ENCODE data around the gene HTATIP2.

The HTATIP2 gene

DNA sequence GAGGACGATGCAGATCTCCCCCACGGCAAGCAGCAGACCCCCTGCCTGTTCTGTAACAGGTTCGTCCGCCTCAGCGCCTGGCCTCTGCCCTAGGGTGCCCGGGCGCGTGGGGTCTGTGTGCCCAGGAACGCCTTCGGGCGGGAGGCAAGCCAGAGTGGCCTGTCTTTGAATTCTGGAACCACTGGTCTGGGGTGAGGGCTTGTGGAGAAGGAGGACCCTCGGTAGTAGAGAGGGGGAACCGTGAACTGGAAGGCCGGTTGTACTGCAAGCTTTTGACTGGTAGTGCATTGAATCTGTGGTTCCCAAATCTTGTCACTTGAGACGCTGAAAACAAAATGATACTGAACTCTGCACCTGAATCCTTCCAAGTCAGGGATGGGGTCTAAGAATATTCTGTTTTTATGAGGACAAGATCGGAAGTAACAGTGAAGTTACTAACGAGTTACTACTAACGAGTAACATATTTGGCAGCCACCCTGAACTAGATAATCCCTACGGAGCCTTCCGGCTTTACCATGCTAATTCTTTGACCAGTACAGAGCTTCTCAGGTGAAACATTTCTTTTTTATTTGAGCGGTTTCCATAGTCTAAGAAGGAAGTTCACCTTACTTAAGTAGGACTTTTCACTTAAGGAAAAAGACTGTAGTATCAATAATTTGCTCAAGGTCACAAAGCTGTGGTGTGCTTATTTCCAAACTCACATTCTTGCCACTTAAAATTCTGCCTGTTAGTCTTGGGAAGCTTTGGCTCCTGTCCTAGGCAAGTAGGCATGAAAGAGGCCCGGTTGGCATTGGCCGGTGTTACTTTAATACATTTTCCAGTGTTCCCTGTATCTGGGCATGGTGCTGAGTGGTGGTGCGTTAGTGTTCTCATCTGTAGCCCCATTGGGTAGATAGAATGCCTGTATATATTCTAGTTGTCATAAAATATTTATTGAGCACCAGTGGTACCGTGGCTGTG, 24.9 kb downstream of the HTATIP2 start:
- H3K27ac ChIP-seq, result peak overlapping the region; percentile 86
- TF ChIP-seq, protein P1, sequence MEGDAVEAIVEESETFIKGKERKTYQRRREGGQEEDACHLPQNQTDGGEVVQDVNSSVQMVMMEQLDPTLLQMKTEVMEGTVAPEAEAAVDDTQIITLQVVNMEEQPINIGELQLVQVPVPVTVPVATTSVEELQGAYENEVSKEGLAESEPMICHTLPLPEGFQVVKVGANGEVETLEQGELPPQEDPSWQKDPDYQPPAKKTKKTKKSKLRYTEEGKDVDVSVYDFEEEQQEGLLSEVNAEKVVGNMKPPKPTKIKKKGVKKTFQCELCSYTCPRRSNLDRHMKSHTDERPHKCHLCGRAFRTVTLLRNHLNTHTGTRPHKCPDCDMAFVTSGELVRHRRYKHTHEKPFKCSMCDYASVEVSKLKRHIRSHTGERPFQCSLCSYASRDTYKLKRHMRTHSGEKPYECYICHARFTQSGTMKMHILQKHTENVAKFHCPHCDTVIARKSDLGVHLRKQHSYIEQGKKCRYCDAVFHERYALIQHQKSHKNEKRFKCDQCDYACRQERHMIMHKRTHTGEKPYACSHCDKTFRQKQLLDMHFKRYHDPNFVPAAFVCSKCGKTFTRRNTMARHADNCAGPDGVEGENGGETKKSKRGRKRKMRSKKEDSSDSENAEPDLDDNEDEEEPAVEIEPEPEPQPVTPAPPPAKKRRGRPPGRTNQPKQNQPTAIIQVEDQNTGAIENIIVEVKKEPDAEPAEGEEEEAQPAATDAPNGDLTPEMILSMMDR (conservative IDR thresholded peaks at IDR 0.05), result no peak
- no peak for TF ChIP-seq ZFX (IDR thresholded peaks at IDR 0.05)

DNA sequence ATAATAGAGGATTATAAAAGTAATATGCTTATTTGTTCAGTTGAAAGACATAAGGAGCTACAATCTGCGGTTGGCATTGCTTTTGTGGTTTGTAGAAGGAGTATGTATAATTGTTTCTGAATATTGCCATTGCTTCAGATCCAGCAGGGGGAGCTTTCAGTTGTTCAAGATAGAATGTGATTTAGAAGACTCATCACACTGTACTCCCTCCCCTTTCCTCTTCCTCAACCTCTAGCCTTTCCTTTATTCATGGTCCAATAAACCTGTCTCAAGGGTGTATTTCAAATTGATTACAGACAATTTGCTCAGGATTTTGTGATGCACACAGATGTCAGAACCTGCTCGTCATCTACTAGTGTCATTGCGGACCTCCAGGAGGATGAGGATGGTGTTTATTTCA, 33.8 kb downstream of the HTATIP2 start:
- TF ChIP-seq ZFX (IDR thresholded peaks at IDR 0.05), result no peak
- TF ChIP-seq, protein P1 (conservative IDR thresholded peaks at IDR 0.05), result peak; percentile 77
- no peak overlapping the region for H3K27ac ChIP-seq

GRCh38 chr11:20399498-20399897, 36.0 kb downstream of the HTATIP2 start:
- no peak for TF ChIP-seq ZFX (IDR thresholded peaks at IDR 0.05)
- TF ChIP-seq, protein P1 (conservative IDR thresholded peaks at IDR 0.05), result no peak
- no peak overlapping the region for H3K27ac ChIP-seq

GRCh38 chr11:20403059-20403458, 39.5 kb downstream of the HTATIP2 start:
- TF ChIP-seq, protein P1 (conservative IDR thresholded peaks at IDR 0.05), result no peak
- TF ChIP-seq ZFX (IDR thresholded peaks at IDR 0.05), result no peak
- no peak overlapping the region for H3K27ac ChIP-seq

GRCh38 chr11:20406484-20406883, 43.0 kb downstream of the HTATIP2 start:
- TF ChIP-seq, protein P1 (conservative IDR thresholded peaks at IDR 0.05), result no peak
- no peak for TF ChIP-seq ZFX (IDR thresholded peaks at IDR 0.05)

GRCh38 chr11:20407344-20407743, 43.8 kb downstream of the HTATIP2 start:
- H3K27ac ChIP-seq, result no peak overlapping the region
- no peak for TF ChIP-seq ZFX (IDR thresholded peaks at IDR 0.05)
- TF ChIP-seq, protein P1 (conservative IDR thresholded peaks at IDR 0.05), result no peak

More at GRCh38 chr11:20406484-20406883, 43.0 kb downstream of the HTATIP2 start:
- no peak overlapping the region for H3K27ac ChIP-seq

GRCh38 chr11:20415432-20415831, 51.9 kb downstream of the HTATIP2 start:
- no peak overlapping the region for H3K27ac ChIP-seq
- TF ChIP-seq ZFX (IDR thresholded peaks at IDR 0.05), result no peak
- TF ChIP-seq, protein P1 (conservative IDR thresholded peaks at IDR 0.05), result no peak
